OCI-LY7 (cell line): Measurements from ENCODE around the gene DCHS1.

Experiments used
- EZH2phosphoT487 ChIP-seq: fragments of 200-600 bp; sonication (generic); IDR thresholded peaks from 2 replicates; pipeline ENCODE4 v1.6.1; 2018; ENCODE audit warnings: low read depth, borderline replicate concordance, mild to moderate bottlenecking, mixed run types, antibody characterized with exemption, low read length, moderate library complexity, mixed read lengths
- TF ChIP-seq, protein P1 (sequence below): fragments of 200-600 bp; sonication (generic); conservative IDR thresholded peaks from 2 replicates; pipeline ENCODE4 v1.5.1; 2014; ENCODE audit warnings: mild to moderate bottlenecking, antibody characterized with exemption, low read length, moderate library complexity, mixed read lengths

DNA sequence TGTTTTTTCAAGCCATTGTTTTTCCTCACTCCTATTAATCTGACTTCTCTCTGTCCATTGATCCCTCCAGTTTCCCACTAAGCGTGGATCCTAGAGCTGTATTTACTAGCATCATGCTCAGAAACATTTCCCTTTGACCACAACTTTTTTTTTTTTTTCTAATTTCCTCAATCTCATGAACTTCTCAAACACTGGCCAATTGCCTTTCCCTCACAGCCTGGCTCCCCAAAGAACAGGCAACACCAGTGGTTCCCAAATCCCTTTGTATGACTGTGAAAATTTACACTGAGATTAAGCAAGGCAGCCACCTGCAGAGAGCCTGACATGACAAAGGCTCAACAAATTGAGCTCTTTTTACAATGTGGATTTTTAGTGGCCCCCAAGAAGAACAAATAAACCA lies 35.0 kb downstream of the DCHS1 start:
- TF ChIP-seq, protein P1, sequence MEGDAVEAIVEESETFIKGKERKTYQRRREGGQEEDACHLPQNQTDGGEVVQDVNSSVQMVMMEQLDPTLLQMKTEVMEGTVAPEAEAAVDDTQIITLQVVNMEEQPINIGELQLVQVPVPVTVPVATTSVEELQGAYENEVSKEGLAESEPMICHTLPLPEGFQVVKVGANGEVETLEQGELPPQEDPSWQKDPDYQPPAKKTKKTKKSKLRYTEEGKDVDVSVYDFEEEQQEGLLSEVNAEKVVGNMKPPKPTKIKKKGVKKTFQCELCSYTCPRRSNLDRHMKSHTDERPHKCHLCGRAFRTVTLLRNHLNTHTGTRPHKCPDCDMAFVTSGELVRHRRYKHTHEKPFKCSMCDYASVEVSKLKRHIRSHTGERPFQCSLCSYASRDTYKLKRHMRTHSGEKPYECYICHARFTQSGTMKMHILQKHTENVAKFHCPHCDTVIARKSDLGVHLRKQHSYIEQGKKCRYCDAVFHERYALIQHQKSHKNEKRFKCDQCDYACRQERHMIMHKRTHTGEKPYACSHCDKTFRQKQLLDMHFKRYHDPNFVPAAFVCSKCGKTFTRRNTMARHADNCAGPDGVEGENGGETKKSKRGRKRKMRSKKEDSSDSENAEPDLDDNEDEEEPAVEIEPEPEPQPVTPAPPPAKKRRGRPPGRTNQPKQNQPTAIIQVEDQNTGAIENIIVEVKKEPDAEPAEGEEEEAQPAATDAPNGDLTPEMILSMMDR: no peak
- no peak for TF ChIP-seq EZH2phosphoT487
